SK-N-MC (cell line): ENCODE results near the gene ADARB2.

Source experiments
- DNase-seq: peaks from one replicate; pipeline ENCODE4 v3.0.0-alpha.2; 2011; ENCODE audit warnings: low read depth, low spot score
- H3K27ac ChIP-seq: fragments of 200-600 bp; sonication (generic); 2 replicates; pipeline ENCODE4 v1.5.1; 2016; ENCODE audit warnings: mixed run types
- H3K36me3 ChIP-seq: fragments of 200-600 bp; sonication (generic); 2 replicates; pipeline ENCODE4 v1.6.1; 2017; ENCODE audit warnings: antibody characterized with exemption, low read length, mixed read lengths; ENCODE audit not compliant: insufficient read depth
- H3K4me3 ChIP-seq: fragments of 200-600 bp; sonication (generic); 2 replicates; pipeline ENCODE4 v1.5.1; 2016
- H3K9ac ChIP-seq: fragments of 200-600 bp; sonication (generic); 2 replicates; pipeline ENCODE4 v1.8.0; 2017; ENCODE audit warnings: mixed run types, mixed read lengths; ENCODE audit not compliant: insufficient read length
- H3K9me3 ChIP-seq: fragments of 200-600 bp; sonication (generic); 2 replicates; pipeline ENCODE4 v1.6.1; 2017; ENCODE audit warnings: low read depth, mild to moderate bottlenecking, antibody characterized with exemption, low read length, moderate library complexity, mixed read lengths
- EZH2 ChIP-seq: fragments of 200-600 bp; sonication (generic); IDR thresholded peaks from one replicate; pipeline ENCODE4 v1.6.1; 2017; ENCODE audit warnings: antibody characterized with exemption
- FOXP2 ChIP-seq: optimal IDR thresholded peaks from 2 replicates; pipeline ENCODE3; 2011; ENCODE audit warnings: mild to moderate bottlenecking, moderate library complexity; ENCODE audit not compliant: insufficient read depth; ENCODE audit errors: extremely low read length, control extremely low read depth
- POLR2AphosphoS5 ChIP-seq: IDR thresholded peaks from 2 replicates; pipeline ENCODE4 v1.6.1; 2012; ENCODE audit warnings: mild to moderate bottlenecking, low read depth, low read length, borderline replicate concordance

The ADARB2 gene

GRCh38 chr10:1560535-1561192 is 176.7 kb downstream of the ADARB2 start:
- no peak for TF ChIP-seq FOXP2
- TF ChIP-seq EZH2: no peak
- no peak for TF ChIP-seq POLR2AphosphoS5
- Histone ChIP-seq H3K9me3 (no peaks in the 10 kb centered on the region), H3K27ac (no peak overlapping the region), H3K4me3 (no peak overlapping the region), H3K9ac (no peak overlapping the region), H3K36me3 (no peaks in the 10 kb centered on the region)
- DNase-seq: no peak

DNA sequence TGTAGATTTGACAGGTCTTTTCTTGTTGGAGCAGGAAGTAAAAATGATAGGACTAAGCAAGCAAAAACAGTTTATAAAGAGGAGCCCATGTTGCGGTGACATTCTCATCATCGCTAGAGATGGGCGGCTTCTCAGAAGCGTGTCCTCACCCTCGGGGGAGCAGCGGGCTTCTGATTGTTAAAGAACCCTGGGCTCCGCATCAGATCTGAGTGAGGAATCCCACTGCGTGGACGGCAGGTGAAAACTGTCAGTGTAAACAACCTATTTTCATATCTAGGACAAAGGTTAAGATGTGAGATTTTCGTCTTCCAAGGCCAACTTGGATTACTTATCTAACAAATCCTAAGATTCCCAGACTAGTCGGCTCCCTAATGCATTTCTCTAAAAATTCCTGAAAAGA is 177.6 kb downstream of the ADARB2 start:
- Histone ChIP-seq H3K9me3 (no peaks in the 10 kb centered on the region), H3K27ac (no peak overlapping the region), H3K36me3 (no peaks in the 10 kb centered on the region), H3K9ac (no peak overlapping the region), H3K4me3 (no peak overlapping the region)
- DNase-seq: no peak
- no peak for TF ChIP-seq EZH2
- no peak for TF ChIP-seq FOXP2
- no peak for TF ChIP-seq POLR2AphosphoS5

DNA sequence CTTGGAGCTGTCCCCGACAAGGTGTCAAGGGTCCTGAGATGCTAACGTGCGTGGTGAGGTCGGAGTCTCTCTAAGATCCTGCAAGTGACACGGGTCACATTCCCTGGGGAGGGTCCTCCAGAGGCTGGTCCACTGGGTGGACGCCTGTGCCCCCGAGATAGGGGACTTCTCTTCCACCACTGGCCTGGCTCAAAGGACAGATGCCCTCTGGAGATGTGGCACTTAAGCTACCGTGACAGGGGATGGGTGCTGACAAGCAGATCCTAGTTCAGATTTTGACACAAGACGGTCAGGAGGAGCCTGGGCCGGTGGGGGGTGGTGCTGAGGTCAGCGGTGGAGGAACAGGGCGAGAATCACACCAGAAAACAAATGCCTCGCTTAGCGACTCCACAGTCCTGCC is 178.0 kb downstream of the ADARB2 start:
- Histone ChIP-seq H3K36me3 (no peaks in the 10 kb centered on the region), H3K4me3 (no peak overlapping the region), H3K9ac (no peak overlapping the region), H3K27ac (no peak overlapping the region), H3K9me3 (no peaks in the 10 kb centered on the region)
- DNase-seq: no peak
- TF ChIP-seq POLR2AphosphoS5: no peak
- TF ChIP-seq FOXP2: no peak
- no peak for TF ChIP-seq EZH2

GRCh38 chr10:1558906-1559305 is 178.4 kb downstream of the ADARB2 start:
- H3K4me3 ChIP-seq: no peak overlapping the region
- no peak overlapping the region for H3K9ac ChIP-seq
- H3K36me3 ChIP-seq: no peaks in the 10 kb centered on the region
- H3K27ac ChIP-seq: no peak overlapping the region
- TF ChIP-seq EZH2 (no peak), POLR2AphosphoS5 (no peak), FOXP2 (no peak)
- DNase-seq: no peak
- no peaks in the 10 kb centered on the region for H3K9me3 ChIP-seq

- Histone ChIP-seq H3K27ac (no peak overlapping the region), H3K9me3 (no peaks in the 10 kb centered on the region), H3K36me3 (no peaks in the 10 kb centered on the region), H3K9ac (no peak overlapping the region), H3K4me3 (no peak overlapping the region)
- DNase-seq: no peak
- TF ChIP-seq FOXP2: no peak
- TF ChIP-seq POLR2AphosphoS5: no peak
- TF ChIP-seq EZH2: no peak
These were observed 180.2 kb downstream of the ADARB2 start for GRCh38 chr10:1557081-1557480.

DNA sequence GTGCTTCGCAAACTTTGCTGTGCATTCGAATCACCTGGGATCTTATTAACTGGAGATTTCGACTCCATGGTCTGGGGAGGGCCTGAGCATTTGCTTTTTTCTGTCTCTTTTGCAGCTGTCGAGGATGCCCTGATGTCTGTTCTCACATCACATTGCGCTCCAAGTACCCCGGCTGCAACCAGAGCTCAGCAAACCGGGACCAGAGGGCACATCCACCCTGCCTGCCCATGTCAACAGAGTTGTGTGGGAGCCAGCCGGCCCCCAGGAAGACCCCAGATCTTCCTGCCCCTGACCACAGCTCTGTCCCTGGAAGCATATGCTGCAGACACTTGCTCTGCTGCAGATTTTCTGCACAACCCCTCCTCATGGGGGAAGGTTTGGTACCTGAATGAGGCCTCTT is 180.8 kb downstream of the ADARB2 start:
- TF ChIP-seq POLR2AphosphoS5: no peak
- no peak for TF ChIP-seq EZH2
- Histone ChIP-seq H3K9me3 (no peaks in the 10 kb centered on the region), H3K4me3 (no peak overlapping the region), H3K27ac (no peak overlapping the region), H3K36me3 (no peaks in the 10 kb centered on the region), H3K9ac (no peak overlapping the region)
- DNase-seq: no peak

- H3K9me3 ChIP-seq: no peaks in the 10 kb centered on the region
- H3K27ac ChIP-seq: no peak overlapping the region
- no peak for TF ChIP-seq POLR2AphosphoS5
- H3K36me3 ChIP-seq: no peaks in the 10 kb centered on the region
- DNase-seq: no peak
- no peak overlapping the region for H3K9ac ChIP-seq
- no peak overlapping the region for H3K4me3 ChIP-seq
These were observed 183.4 kb downstream of the ADARB2 start for GRCh38 chr10:1553951-1554350.

DNA sequence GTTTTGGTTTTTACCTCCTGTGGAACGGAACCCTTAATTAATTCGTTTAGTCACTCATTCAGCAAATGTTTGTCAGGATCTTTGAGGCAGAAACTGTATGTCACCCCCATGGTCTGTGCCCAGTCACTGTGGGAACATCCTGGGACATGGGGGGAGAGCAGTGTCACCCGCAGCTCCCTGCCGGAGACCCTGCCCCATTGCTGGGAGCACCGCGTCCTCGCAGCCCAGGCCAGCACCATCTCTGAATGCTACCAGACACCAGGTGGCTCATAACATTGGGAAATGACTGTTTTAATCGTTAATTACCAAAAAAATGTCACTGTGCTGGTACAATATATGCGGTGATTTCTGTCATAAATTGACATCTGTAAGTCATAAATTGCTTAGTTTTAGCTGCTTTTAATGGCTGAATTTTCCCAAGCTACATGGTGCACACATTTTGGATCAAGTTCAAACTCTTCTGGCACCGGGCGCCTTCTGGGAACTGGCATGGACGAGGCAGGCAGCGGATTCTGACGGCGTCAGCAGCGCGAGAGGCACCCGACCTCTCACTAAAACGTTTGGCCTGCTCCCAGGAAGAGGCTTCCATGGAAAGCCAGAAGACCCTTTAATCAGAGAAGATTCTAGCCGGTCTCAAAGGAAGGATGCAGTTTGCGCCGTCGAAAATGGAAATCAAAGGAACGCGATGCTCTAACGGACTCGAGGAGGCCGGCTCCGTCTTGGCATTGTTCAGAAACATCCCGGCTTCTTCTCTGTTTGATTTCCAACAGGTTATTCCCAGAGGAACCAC is 184.2 kb downstream of the ADARB2 start:
- no peak overlapping the region for H3K9ac ChIP-seq
- no peak overlapping the region for H3K27ac ChIP-seq
- TF ChIP-seq FOXP2: no peak
- TF ChIP-seq EZH2: no peak
- no peak for TF ChIP-seq POLR2AphosphoS5
- no peak for DNase-seq
- no peaks in the 10 kb centered on the region for H3K36me3 ChIP-seq
- H3K9me3 ChIP-seq: no peaks in the 10 kb centered on the region
- no peak overlapping the region for H3K4me3 ChIP-seq
